ENCODE measurements around the gene ETV6.

DNA sequence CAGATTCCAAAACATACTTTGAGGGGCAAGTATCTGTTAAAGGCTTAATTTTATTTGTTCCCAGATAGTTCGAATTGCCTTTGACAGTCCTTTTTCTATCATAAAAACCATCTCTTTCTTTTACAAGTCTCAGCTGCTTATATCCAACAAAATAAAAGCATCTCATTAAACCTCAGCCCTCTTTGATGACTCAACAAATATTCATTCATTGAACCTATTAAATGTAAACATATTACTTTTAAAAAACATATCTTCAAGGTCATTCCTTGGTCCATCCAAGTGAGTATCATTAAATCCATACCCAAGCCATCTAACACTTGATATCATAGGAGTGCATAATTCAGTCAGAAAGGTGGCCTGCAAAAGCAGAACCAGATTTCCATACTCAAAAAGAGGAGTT lies 266.6 kb downstream of the ETV6 start:
- no peak for TF ChIP-seq POLR2A (IDR thresholded peaks at IDR 0.05)
- TF ChIP-seq, protein P1, sequence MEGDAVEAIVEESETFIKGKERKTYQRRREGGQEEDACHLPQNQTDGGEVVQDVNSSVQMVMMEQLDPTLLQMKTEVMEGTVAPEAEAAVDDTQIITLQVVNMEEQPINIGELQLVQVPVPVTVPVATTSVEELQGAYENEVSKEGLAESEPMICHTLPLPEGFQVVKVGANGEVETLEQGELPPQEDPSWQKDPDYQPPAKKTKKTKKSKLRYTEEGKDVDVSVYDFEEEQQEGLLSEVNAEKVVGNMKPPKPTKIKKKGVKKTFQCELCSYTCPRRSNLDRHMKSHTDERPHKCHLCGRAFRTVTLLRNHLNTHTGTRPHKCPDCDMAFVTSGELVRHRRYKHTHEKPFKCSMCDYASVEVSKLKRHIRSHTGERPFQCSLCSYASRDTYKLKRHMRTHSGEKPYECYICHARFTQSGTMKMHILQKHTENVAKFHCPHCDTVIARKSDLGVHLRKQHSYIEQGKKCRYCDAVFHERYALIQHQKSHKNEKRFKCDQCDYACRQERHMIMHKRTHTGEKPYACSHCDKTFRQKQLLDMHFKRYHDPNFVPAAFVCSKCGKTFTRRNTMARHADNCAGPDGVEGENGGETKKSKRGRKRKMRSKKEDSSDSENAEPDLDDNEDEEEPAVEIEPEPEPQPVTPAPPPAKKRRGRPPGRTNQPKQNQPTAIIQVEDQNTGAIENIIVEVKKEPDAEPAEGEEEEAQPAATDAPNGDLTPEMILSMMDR (IDR thresholded peaks at IDR 0.05), result no peak

Measured in testis (tissue), 2 donors.